Stimulated activated CD8-positive, alpha-beta memory T cell treated with anti-CD3 and anti-CD28 coated beads, Interleukin-15, amount 100 ng/mL, for 1 hour (primary cell): ENCODE measurements around the gene GOLGA5.

Experiments
- DNase-seq: peaks from one replicate; pipeline ENCODE4 v3.0.0-alpha.2; 2020; ENCODE audit warnings: low read depth

Gene GOLGA5

DNA sequence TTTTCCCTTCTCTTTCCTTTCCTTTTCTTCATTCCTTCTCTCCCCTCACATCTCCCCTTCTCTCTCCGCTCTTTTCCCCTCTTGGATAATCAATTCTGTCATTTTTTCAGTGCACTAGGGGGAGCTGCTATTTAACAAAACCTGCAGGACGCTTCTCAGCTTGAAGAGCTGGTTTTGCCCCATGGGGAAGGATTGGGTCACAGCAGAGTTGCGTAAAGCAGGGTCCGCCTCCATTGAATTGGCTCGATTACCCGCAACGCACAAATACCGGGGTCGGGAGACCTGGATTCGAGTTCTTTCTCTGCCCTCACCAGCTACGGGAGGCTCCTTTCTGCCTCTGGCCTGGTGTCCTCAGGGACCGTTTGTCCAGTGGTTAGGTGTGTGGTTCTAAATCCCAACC lies 86.7 kb downstream of the GOLGA5 start:
- no peak for DNase-seq

DNA sequence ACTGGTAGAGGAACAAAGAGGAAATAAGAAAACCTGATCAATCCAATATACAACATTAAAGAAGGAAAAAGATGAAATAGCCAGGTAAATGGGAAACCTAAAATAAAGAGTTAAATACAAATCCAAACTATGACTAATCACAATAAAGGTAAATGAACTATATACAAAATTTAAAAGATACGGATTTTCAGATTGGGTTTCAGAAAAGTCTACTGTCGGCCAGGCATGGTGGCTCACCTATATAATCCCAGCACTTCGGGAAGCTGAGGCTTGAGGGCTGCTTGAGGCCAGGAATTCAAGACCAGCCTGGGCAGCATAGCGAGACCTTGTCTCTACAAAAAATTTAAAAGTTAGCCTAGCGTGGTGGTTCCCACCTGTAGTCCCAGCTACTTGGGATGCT lies 89.0 kb downstream of the GOLGA5 start:
- DNase-seq: no peak

- no peak for DNase-seq
Observed at GRCh38 chr14:92884410-92884809, 90.3 kb downstream of the GOLGA5 start.

GRCh38 chr14:92885279-92886061 lies 91.4 kb downstream of the GOLGA5 start:
- no peak for DNase-seq

- no peak for DNase-seq
Observed at GRCh38 chr14:92886337-92886736, 92.2 kb downstream of the GOLGA5 start.

DNA sequence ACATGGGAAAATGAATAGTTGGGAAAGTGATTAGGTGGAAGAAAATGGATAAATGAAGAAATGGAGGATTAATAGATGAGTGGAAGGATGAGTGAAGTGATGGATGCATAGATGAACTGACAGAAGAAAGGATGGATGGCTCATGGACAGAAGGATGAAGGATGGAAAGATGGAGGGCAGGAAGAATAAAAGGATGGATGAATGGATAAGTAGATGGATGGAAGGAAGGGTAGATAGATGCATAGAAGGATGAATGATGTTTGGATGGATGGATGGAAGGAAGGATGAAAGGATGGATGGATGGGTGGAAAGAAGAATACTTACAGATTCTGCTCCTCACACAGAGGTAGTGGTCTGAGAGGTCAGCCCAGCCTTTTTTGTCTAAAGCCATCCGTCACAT lies 93.1 kb downstream of the GOLGA5 start:
- no peak for DNase-seq

DNA sequence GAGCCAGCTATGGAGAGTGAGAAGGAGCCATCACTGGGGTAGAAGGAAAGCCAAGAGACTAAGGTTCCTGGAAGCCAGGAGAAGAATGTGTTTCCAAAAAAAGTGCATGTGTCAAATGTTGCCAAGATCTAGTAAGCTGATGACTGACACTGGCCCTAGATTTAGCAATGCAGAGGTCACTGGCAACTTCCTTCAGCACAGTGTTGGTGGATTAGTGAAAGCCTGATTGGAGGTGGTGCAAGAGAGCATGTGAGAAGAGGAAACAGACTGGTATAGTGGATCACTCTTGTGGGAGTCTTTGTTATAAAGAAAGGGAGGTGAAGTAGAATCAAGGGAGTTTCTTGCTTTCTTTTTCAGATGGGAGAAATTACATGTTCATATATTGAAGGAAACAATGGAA lies 94.8 kb downstream of the GOLGA5 start:
- DNase-seq: no peak
